SK-N-SH (cell line): ENCODE data around the gene MS4A8.

Source experiments
- EP300 ChIP-seq, 2 experiments: IDR thresholded peaks; 2 replicates each; pipeline versions ENCODE4 v1.4.0 to v1.6.1; 2012; ENCODE audit warnings: borderline replicate concordance in 1 of 2, low read depth in 1 of 2, low read length in 1 of 2
- FOXM1 ChIP-seq: IDR thresholded peaks from 2 replicates; pipeline ENCODE4 v1.4.0; 2012; ENCODE audit warnings: low read depth, mild to moderate bottlenecking
- MEF2A ChIP-seq: IDR thresholded peaks from 2 replicates; pipeline ENCODE4 v1.4.0; 2012; ENCODE audit warnings: low read depth, borderline replicate concordance
- MXI1 ChIP-seq: IDR thresholded peaks from 2 replicates; pipeline ENCODE4 v1.6.1; 2012; ENCODE audit warnings: mild to moderate bottlenecking, low read depth, low read length, improper control_type of control experiment
- NRF1 ChIP-seq: IDR thresholded peaks from 2 replicates; pipeline ENCODE4 v1.6.1; 2012; ENCODE audit warnings: low read depth, mild to moderate bottlenecking, low read length
- POLR2AphosphoS5 ChIP-seq: IDR thresholded peaks from 2 replicates; pipeline ENCODE4 v1.6.1; 2012; ENCODE audit warnings: low read depth, low read length
- RFX5 ChIP-seq: IDR thresholded peaks from 2 replicates; pipeline ENCODE4 v1.6.1; 2012; ENCODE audit warnings: mild to moderate bottlenecking, improper control_type of control experiment, low read length
- SIN3A ChIP-seq: IDR thresholded peaks from 2 replicates; pipeline ENCODE4 v1.6.1; 2012; ENCODE audit warnings: low read depth, mild to moderate bottlenecking, low read length, moderate library complexity, borderline replicate concordance
- TAF1 ChIP-seq: IDR thresholded peaks from 2 replicates; pipeline ENCODE4 v1.6.1; 2012; ENCODE audit warnings: low read depth, mild to moderate bottlenecking, low read length, moderate library complexity, borderline replicate concordance
- TCF12 ChIP-seq: IDR thresholded peaks from 2 replicates; pipeline ENCODE4 v1.4.0; 2012
- TF ChIP-seq, protein P1 (sequence below): IDR thresholded peaks from 2 replicates; pipeline ENCODE4 v1.4.0; 2012; ENCODE audit warnings: low read depth
- TF ChIP-seq, protein P2 (sequence below): fragments of 200-600 bp; sonication (generic); IDR thresholded peaks from 2 replicates; pipeline ENCODE4 v1.6.1; 2017; ENCODE audit warnings: antibody characterized with exemption, mild to moderate bottlenecking, moderate library complexity
- TF ChIP-seq, protein P3 (sequence below): IDR thresholded peaks from 2 replicates; pipeline ENCODE4 v1.4.0; 2012; ENCODE audit warnings: low read depth, borderline replicate concordance

DNA sequence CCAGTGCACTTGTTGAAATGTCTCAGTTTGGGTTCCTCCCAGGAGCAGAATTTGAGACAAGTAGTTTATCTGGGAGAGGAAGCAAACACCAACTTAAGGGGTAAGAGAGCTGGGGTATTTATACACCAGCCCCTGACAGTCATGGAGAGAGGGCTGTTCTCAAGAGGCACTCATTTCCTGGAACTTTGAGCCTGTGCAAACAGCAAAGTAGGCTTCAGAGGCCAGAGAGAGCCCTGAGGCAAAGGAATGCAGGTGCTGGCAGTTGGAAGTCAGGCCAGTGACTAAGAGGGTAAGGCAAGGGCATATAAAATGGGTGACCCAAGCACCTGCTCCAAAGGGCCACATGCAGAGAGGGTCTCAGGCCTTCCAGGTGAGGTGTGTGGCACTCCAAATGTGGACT, 41.2 kb downstream of the MS4A8 start:
- TF ChIP-seq, protein P1, sequence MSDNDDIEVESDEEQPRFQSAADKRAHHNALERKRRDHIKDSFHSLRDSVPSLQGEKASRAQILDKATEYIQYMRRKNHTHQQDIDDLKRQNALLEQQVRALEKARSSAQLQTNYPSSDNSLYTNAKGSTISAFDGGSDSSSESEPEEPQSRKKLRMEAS: no peak
- TF ChIP-seq POLR2AphosphoS5 (no peak), EP300 (IDR thresholded peaks at IDR 0.05; ENCODE audit: borderline replicate concordance in 1 of 2, low read depth in 1 of 2, low read length in 1 of 2) (no peak), TCF12 (no peak), TAF1 (no peak), FOXM1 (no peak), MEF2A (no peak), NRF1 (no peak), MXI1 (no peak), RFX5 (no peak), SIN3A (no peak)
- TF ChIP-seq, protein P2, sequence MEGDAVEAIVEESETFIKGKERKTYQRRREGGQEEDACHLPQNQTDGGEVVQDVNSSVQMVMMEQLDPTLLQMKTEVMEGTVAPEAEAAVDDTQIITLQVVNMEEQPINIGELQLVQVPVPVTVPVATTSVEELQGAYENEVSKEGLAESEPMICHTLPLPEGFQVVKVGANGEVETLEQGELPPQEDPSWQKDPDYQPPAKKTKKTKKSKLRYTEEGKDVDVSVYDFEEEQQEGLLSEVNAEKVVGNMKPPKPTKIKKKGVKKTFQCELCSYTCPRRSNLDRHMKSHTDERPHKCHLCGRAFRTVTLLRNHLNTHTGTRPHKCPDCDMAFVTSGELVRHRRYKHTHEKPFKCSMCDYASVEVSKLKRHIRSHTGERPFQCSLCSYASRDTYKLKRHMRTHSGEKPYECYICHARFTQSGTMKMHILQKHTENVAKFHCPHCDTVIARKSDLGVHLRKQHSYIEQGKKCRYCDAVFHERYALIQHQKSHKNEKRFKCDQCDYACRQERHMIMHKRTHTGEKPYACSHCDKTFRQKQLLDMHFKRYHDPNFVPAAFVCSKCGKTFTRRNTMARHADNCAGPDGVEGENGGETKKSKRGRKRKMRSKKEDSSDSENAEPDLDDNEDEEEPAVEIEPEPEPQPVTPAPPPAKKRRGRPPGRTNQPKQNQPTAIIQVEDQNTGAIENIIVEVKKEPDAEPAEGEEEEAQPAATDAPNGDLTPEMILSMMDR: no peak
- TF ChIP-seq, protein P3, sequence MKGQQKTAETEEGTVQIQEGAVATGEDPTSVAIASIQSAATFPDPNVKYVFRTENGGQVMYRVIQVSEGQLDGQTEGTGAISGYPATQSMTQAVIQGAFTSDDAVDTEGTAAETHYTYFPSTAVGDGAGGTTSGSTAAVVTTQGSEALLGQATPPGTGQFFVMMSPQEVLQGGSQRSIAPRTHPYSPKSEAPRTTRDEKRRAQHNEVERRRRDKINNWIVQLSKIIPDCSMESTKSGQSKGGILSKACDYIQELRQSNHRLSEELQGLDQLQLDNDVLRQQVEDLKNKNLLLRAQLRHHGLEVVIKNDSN: no peak
